Ammon's horn (tissue), 1 donor: Measurements from ENCODE around the gene EMSY.

Source experiments
- DNase-seq: peaks from one replicate; pipeline ENCODE4 v3.0.0-alpha.2; 2016; ENCODE audit warnings: low spot score

The EMSY gene

DNA sequence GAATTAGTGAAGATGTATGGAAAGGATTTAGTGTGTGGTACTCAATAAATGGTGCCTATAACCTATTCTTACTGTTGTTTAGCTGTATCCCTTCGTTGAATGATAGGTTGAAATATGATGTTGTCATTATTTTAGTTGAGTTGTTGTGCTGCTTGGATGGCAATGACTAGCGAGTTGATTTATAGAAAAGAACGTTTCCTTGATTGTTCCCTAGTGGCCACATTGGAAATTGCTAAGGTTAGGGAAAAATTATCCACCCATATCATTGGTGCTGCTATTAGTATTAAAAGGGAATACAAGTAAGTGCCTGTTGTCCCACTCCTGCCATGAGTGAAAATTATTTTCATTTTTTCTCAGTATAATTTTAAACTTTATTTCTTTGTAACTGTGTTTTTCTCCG lies 14.5 kb downstream of the EMSY start:
- no peak for DNase-seq

DNA sequence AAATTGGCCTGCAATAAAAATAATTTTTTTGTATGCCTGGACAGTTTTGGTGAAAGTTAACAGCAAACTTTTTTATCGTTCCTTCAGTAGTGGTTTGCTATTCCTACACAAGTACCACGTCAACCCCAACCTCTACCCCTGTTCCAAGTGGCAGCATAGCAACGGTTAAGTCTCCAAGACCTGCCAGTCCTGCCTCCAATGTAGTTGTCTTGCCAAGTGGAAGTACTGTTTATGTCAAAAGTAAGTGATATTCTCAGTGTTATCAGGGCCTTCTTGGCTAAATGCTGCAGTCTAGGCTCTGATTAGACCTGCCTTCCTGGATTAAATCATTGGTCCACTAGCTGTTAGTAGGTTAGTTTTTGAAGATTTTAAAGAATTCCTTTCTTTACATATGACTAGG lies 15.0 kb downstream of the EMSY start:
- no peak for DNase-seq

DNA sequence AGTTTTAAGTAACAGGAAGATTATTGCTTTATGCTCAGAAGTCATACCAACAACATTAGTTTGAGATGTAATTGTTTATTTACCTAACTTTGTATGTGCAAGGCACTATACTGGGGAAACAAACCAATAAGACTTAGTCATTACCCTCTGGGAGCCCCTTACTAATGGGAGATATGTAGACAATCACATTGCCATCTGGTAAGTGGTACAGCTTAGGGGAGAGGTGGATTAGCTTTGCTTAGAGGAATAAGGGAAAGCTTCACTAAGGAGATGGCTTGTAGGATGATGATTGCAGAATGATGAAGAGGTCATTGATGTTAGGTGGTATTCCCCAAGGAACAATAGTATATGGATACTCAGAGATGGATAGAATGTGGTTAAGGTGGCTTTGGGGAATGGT lies 17.5 kb downstream of the EMSY start:
- no peak for DNase-seq

DNA sequence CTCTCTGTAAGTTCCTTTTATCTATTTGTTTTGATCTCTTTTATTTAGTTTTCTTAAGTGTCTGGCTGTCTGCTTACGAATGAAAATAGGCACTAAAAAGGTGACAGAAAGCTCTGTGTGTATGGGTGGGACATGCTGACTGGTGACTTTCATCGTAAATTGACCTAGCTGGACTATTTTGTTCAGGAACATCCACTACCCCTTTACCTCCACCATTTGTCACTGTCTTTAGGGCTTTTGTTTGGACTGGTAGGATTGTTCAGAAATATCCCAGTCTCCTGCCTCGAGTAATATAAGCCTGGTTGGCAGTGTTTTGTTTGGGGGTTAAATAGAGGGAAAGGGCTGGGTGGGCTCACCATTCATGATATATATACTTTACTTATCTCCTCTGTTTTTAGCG lies 20.9 kb downstream of the EMSY start:
- no peak for DNase-seq

DNA sequence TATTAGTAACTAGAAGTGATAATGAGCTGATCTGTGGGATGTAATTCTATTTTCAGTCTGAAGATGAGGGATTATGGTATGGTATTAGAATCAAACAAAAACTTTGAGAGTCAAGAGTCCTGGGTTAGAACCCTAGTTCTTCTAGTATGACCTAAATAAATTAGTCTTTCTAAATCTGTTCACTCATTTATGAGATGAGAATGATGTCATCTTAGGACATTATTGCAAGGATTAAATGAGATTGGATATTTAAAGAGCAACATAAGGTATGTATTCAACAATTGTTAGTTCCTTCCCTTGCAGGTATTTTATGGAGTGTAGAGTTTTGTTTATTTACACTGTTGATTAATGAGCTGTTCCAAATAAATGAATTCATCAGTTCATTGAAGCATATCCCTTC lies 21.8 kb downstream of the EMSY start:
- DNase-seq: no peak

DNA sequence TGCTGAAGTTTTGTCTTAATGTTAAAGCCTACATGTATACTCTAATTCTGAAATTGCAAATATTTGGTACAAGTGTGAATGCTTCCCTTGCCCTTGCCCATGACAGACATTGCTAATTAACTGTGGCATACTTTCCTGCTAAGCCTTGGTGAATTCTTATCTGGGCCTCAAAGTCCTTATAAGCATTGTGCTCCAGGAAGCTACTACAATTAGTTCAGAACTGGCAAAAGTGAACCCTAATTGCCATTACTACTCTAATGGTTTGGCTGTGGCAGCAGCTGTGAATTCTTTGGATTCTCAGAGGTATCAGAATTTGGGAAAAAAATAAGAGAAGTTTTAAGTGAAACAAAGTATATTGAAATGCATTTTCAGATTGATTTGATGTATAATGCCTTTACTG lies 24.3 kb downstream of the EMSY start:
- DNase-seq: no peak

DNA sequence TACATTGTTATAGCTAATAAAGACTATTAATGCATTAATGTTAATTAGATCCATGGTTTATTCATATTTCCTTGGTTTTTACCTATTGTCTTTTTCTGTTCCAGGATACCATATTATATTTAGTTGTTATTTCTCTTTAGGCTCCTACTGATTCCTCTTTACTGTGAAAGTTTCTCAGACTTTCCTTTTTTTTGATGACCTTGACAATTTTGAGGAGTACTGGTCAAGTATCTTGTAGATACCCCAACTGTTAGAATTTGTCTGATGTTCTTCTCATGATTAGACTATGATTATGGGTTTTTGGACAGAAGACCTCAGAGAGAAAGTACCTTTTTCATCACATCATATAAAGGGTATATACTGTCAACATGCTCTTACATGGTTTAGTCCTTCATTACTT lies 26.6 kb downstream of the EMSY start:
- no peak for DNase-seq

DNA sequence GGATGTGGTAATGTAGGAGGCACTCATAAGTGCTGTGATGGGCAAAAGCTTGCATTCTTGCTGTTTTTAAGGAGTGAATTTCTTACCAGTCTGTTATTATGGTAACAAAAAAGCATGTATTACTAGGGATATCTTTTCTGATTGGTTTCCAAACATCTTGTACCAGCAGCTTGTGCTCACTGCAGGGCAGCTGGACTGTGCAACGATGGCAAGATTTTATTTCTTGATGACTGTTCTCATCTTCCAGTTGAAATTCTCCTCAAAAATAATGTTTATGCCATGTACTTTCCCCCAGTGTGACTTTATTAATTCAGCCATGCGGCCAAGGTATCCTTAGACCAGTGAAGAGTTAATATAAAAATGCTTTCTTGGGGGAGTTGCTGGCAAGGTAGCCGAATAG lies 35.4 kb downstream of the EMSY start:
- no peak for DNase-seq

DNA sequence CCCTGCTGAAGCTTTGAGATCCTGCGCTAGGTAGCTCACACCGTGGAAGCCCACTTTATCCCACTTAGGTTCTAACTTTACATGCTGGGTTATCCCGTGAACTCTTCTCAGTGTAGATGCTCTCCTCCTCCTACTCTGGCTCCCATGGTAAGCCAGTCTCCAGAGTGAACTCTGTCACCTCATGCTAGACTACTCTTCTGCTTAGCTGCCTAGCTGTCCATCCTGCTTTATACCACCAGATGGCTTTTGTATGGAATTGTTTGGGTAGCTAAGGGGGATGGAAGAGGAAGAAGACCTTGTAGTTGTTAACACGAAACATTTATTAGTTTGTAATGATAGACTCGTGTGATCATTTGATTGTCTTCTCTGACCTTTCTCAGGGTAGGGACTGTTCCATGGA lies 46.8 kb downstream of the EMSY start:
- DNase-seq: no peak

DNA sequence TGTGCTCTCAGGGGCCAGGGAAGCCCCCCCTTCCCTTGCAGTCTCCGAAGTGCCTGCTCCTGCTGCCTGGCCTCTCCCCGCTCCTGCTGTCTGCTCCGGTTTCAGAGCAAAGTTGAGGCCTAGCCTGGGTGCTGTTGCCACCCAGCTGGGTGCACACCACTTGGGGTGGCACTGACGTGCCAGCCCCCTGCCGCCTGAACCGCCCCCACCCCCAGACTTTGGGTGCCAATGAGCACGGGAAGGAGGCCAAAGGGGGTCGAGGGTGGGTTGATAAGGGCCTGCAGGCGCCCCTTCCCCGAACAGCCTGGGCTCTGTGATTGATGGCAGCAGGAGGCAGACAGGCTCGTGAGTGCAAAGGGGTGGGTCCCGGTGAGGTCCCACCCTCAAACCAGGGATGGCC lies 48.2 kb downstream of the EMSY start:
- DNase-seq: no peak

DNA sequence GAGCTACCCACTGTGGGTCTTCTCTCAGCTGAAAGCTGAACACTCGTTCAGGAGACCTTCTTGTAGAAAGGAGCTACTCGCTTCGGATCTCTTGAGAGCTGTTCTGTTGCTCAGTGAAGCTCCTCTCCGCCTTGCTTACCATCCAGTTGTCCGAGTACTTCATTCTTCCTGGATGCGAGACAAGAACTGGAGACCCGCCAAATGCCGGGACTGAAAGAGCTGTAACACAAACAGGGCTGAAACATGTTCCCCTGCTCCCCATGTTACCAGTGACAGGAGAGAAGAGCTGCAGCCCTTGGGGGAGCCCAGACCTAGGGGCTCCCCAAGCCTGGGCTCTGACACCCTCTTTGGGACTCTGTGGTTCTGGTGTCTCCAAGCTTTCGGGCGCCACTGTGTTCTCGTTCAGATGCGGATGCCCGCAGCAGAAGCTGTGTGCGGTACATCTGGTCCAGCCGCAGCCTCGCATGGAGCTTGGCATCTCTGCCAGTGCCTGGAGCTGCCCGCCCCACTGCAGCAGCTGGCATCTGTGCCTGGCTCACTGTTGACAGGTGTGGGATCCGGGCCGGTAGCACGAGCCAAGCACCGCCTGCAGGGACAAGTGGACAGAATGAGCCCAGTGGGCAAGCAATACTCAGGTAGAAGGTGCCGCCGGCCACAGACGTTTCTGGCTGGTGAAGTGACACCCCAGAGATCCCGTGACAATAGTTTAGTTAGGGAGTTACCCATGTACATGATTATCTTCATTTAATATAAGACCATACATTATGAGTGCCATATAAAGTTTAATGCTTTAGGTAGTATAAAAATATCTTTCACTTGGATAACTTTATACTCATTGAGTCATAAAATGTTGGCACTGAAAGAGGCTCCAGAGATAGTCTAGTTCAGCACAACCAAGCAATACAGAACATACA lies 49.1 kb downstream of the EMSY start:
- no peak for DNase-seq

DNA sequence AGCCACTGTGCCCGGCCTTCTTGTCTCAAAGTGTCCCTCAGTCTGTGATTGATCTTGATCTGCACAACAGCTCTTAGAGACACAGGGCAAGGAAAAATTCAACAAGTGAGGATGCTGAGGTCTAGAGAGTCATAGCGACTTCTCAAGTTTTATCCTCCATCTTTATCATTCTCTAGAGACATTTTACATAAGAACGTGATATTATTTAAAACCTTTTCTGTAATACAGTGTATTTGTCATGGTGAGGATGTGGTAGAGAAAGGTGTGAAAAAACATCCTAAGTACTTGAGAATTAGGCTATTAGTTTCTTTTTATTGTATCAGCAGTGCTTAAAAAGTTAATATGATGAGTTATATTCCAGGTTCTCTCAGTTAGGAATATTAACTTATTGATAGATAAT lies 50.2 kb downstream of the EMSY start:
- no peak for DNase-seq

DNA sequence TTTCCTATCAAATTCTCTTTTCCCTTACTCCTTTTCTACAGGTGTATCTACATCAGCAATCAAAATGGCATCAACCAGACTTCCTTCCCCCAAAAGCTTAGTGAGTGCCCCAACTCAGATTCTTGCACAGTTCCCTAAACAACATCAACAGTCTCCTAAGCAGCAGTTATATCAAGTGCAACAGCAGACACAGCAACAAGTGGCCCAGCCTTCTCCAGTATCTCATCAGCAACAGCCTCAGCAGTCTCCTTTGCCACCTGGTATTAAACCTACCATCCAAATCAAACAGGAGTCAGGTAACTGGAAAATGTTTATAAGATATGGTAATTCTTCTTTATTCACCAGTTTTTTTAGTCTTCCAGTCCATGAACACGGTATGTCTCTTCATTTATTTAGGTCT lies 51.4 kb downstream of the EMSY start:
- DNase-seq: no peak

DNA sequence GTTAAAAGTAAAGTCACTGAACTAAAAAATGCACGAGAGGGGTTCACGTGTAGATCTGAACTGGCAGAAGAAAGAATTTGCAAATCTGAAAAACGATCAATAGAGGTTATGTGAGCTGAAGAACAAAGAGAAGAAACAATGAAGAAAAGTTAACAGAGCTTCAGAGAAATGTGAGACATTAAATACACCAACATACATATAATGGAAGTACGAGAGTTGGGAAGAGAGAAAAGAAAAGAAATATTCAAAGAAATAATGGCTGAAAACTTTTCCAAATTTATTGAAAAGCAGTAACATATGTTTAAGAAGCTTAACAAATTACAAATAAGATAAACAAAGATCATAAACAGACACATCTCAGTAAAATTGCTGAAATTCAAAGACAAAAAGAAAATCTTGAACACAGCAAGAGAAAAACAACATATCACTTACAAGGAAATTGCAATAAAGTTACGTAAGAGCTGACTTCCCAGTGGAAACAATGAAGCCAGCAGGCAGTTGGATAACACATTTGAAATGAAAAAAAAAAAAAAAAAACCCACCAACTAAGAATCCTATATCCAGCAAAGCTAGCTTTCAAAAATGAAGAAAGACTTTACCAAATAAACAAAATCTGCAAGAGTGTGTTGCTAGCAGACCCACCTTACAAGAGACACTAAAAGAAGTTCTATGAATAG lies 56.8 kb downstream of the EMSY start:
- no peak for DNase-seq

DNA sequence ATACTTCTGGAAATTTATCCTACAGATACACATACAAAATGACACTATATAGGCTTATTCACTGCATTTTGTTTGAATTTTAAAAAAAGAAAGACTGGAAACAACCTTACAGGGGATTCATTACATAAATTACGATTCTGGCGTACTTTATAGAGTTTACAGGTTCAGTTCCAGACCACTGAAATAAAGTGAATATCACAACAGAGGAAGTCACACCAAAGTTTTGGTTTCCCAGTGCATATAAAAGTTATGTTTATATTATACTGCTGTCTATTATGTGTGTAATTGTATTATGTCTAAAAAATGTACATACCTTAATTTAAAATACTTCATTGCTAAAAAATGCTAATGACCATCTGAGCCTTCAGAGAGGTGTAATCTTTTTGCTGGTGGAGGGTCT lies 62.0 kb downstream of the EMSY start:
- DNase-seq: no peak

DNA sequence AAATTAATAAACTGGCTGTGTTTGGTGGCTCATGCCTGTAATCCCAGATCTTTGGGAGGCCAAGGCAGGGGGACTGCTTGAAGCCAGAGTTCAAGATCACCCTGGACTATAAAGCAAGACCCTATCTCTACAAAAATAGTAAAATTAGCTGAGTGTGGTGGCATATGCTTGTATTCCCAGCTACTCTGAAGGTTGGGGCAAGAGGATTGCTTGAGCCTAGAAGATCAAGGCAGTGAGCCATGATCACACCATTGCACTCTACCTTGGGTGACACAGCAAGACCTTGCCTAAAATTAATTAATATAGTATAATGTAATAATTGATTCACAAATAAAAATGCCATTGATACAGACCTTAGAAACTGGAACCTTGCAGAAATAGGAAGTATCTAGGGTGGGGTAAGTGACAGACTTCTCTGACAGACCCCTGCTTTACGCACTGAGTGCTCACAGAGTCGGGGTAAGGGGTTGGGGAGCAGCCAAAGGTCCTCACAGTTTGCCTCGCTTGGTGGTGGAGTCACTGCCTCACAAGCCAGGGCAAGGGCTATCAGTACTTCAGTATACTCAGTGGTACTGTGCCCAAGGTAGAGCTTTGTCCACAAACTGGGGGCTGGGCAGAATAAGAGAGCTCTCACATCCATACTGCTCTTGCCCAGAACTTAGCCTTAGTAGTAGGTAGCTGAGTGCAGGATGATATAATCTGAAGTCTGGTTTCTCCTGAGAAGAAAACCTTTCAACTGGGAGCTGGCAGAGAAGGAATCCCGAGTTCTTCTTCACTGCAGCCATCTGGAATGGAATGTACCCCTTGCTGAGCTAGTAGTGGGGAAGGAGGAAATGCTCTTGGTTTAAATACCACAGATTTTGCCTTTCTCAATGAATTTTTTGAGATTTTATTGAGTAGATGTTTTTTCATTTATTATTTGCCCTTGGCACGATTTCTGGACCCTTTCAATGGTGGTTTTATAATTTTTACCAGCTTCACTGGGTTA lies 65.5 kb downstream of the EMSY start:
- no peak for DNase-seq

DNA sequence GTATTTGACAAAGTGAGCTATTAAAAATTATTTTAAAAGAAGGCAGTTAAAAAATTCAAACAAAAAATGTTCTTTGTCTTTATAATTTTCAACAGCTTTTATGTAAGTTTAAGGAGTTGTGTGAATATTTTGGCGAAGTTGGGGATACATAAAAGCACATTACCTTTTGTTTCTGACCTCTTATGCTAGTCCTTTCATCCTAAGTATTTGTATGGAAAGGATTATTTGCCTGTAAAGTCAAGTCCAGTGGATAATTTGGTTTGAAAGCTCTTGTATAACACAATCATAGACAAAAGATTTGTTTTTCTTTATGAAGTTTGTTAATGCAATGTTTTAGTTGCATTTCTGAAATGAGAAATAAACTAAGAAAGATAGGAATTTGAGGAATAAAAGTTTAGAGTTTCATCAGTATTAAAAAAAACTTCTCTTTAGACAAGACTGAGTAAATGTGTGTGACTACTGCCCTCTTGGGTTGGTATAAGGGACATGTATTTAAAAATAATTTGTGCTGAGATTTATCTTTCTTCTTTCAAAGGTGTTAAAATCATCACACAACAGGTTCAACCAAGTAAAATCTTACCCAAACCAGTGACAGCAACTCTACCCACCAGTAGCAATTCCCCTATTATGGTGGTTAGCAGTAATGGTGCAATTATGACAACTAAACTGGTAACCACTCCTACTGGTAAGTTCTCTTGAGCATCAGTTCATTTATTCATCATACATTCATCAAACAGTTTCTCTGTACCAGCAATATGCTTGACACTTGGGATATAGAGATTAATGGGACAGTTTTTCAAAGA lies 68.2 kb downstream of the EMSY start:
- DNase-seq: peak; percentile 8

DNA sequence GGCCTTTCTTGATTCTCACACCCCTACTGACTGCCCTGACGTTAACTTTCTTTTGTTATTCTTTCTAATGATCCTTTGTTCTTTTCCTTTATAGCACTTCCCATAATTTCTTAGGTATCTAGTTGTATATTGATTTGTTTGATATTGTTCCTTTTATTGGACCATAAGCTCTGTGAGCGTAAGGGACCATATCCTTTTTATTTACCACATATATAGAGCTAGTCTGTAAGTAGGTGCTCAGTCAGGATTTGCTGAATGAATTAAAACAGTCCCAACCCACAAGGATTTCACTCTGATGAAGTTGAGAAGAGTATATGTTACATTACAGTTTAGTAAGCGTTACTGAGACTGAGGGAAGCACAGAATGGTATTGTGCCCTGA lies 68.8 kb downstream of the EMSY start:
- DNase-seq: no peak

DNA sequence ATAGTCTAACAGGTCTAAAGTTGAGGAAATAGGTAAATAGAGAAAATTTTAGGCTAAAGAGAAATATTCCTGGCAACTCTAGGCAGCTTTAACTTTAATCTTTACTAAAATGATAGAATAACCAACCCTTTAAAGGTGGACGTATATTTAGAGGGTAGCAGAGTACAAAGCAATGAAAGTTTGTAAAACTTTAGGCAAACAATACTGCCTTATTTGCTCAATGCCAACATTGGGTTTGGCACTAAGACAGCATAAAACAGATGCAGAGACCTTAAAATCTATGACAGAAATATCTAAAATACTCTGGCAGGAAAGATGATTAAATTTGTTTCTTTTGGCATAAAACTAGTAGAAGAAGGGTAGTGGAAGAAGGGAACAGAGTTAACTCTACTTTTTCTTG lies 70.7 kb downstream of the EMSY start:
- no peak for DNase-seq

DNA sequence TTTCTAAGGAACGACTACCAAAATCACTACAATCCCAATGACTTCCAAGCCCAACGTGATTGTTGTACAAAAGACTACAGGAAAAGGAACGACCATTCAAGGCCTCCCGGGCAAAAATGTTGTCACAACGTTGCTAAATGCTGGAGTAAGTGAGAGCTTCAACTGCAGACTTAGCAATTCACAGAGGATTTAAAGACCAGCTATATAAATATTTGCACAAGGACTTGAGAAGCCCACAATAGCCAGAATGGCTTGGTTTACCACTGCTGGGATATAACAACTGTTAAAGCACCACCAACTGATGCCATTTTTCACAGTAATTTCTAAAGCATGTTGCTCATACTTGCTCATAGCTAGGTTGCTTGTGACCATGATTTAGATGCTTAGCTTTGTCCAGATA lies 78.3 kb downstream of the EMSY start:
- no peak for DNase-seq

DNA sequence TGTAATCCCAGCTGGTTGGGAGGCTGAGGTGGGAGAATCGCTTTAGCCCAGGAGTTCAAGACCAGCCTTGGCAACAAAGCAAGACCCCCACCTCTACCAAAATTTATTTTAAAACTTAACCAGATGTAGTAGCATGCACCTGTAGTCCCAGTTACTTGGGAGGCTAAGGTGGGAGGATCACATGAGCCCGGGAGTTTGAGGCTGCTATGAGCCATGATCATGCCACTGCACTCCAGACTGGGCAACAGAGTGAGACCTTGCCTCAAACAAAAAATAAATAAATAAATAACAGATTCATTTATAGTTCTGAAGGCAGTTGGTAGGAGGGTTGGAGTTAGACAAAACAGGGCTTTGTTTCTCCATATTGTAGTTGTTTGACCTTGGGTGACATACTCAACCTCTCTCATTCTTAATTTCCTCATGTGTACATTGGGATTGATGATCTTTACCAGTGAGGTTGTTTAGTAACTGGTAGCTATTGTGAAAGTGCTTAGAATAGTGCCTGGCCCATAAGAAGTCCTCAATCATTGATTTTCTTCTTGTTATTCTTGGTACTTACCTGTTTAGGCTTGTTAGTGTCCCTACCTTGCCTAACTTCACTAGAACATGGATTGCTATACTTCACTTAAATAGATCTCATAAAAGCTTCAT lies 79.1 kb downstream of the EMSY start:
- DNase-seq: no peak
